HepG2 (cell line): Measurements from ENCODE around the gene DHX8. TPM values are rescaled to one million over a fixed set of nuclear protein-coding genes. Genes with fewer than 3 reads are reported as not detected.

Experiments used
- FOXA1 ChIP-seq, 2 experiments: fragments of 450-650 bp in 1 of 2; sonication (generic) in 1 of 2; formaldehyde crosslinking in 1 of 2; IDR thresholded peaks; 2 replicates each; pipeline versions ENCODE4 v1.4.0 to v1.6.1; 2016 to 2020; ENCODE audit warnings: missing genetic modification reagents in 1 of 2
- FOXK1 ChIP-seq: sonication (generic); formaldehyde crosslinking; IDR thresholded peaks from 2 replicates; pipeline ENCODE4 v1.4.0; 2020; ENCODE audit warnings: low read depth, missing genetic modification reagents, borderline replicate concordance
- FOXP1 ChIP-seq, 2 experiments: fragments of 450-650 bp in 1 of 2; IDR thresholded peaks; 2 replicates each; pipeline ENCODE4 v1.6.1; 2017 to 2018; ENCODE audit warnings: antibody characterized with exemption in 1 of 2
- IKZF1 ChIP-seq: fragments of 450-650 bp; IDR thresholded peaks from 2 replicates; pipeline ENCODE4 v1.7.1; 2016
- KDM4B ChIP-seq: sonication (generic); formaldehyde crosslinking; IDR thresholded peaks from 2 replicates; pipeline ENCODE4 v1.4.0; 2020; ENCODE audit warnings: missing genetic modification reagents
- KLF15 ChIP-seq: sonication (generic); formaldehyde crosslinking; IDR thresholded peaks from 2 replicates; pipeline ENCODE4 v1.8.1; 2023; ENCODE audit warnings: borderline replicate concordance, mild to moderate bottlenecking, inconsistent platforms, missing genetic modification reagents, mixed read lengths
- MLLT10 ChIP-seq: sonication (generic); formaldehyde crosslinking; IDR thresholded peaks from 2 replicates; pipeline ENCODE4 v1.4.0; 2020; ENCODE audit warnings: missing genetic modification reagents
- MXD4 ChIP-seq: IDR thresholded peaks from 2 replicates; pipeline ENCODE4 v1.6.1; 2016; ENCODE audit warnings: mild to moderate bottlenecking, missing biosample characterization, missing genetic modification reagents
- NPAS2 ChIP-seq: sonication (generic); formaldehyde crosslinking; IDR thresholded peaks from 2 replicates; pipeline ENCODE4 v1.8.0; 2022; ENCODE audit warnings: mild to moderate bottlenecking, missing genetic modification reagents, borderline replicate concordance
- RFXAP ChIP-seq: sonication (generic); formaldehyde crosslinking; IDR thresholded peaks from 2 replicates; pipeline ENCODE4 v1.4.0; 2020; ENCODE audit warnings: missing genetic modification reagents, borderline replicate concordance
- SAFB2 ChIP-seq: sonication (generic); formaldehyde crosslinking; IDR thresholded peaks from 2 replicates; pipeline ENCODE4 v1.5.1; 2020; ENCODE audit warnings: missing genetic modification reagents, low read depth, mild to moderate bottlenecking, borderline replicate concordance
- ZBTB21 ChIP-seq: sonication (generic); formaldehyde crosslinking; IDR thresholded peaks from 2 replicates; pipeline ENCODE4 v1.4.0; 2020; ENCODE audit warnings: missing genetic modification reagents
- ZC3H4 ChIP-seq: sonication (generic); formaldehyde crosslinking; IDR thresholded peaks from 2 replicates; pipeline ENCODE4 v1.4.0; 2020; ENCODE audit warnings: missing genetic modification reagents, borderline replicate concordance
- ZNF24 ChIP-seq: fragments of 450-650 bp; IDR thresholded peaks from 2 replicates; pipeline ENCODE4 v1.6.1; 2017; ENCODE audit warnings: antibody characterized with exemption, mild to moderate bottlenecking
- ZNF431 ChIP-seq: sonication (generic); formaldehyde crosslinking; IDR thresholded peaks from 2 replicates; pipeline ENCODE4 v1.9.0; 2022; ENCODE audit warnings: missing genetic modification reagents, low read depth, mild to moderate bottlenecking, borderline replicate concordance
- ZNF446 ChIP-seq: sonication (generic); formaldehyde crosslinking; IDR thresholded peaks from 2 replicates; pipeline ENCODE4 v1.5.0; 2020; ENCODE audit warnings: mild to moderate bottlenecking, missing genetic modification reagents
- ZNF530 ChIP-seq: sonication (generic); formaldehyde crosslinking; IDR thresholded peaks from 2 replicates; pipeline ENCODE4 v1.5.0; 2020; ENCODE audit warnings: low read depth, mild to moderate bottlenecking, missing genetic modification reagents
- ZNF7 ChIP-seq: IDR thresholded peaks from 2 replicates; pipeline ENCODE4 v1.6.1; 2016; ENCODE audit warnings: missing biosample characterization, missing genetic modification reagents
- ZNF780A ChIP-seq: sonication (generic); formaldehyde crosslinking; IDR thresholded peaks from 2 replicates; pipeline ENCODE4 v1.8.0; 2022; ENCODE audit warnings: mild to moderate bottlenecking, missing genetic modification reagents, moderate library complexity
- polyA plus RNA-seq, 8 experiments: library from polyadenylated mRNA; depleted of rRNA in 3 of 8; stranded (reverse) in 7 of 8; unstranded in 1 of 8; fragments of >200 nt; fragmentation: Illumina TruSeq in 4 of 8; extraction: Trizol in 4 of 8; gene quantifications; 2 replicates each; pipeline versions ENCODE4 v1.2.1 to v1.2.3, GENCODE V29; 2011 to 2016; ENCODE audit warnings: low read depth in 4 of 8, missing spikeins in 1 of 8, mixed read lengths in 1 of 8; ENCODE audit not compliant: insufficient read depth in 1 of 8
- total RNA-seq, 5 experiments: library from RNA; depleted of rRNA; stranded (reverse); fragments of >200 nt; fragmentation: Illumina TruSeq; extraction: Trizol; gene quantifications; 2 replicates each; pipeline ENCODE4 v1.2.3, GENCODE V29; 2016; ENCODE audit warnings: low read depth in 1 of 5
- TF ChIP-seq, protein P1 (sequence below): sonication (generic); formaldehyde crosslinking; IDR thresholded peaks from 2 replicates; pipeline ENCODE4 v1.5.1; 2020; ENCODE audit warnings: missing genetic modification reagents, mild to moderate bottlenecking, borderline replicate concordance
- TF ChIP-seq, protein P2 (sequence below): sonication (generic); formaldehyde crosslinking; IDR thresholded peaks from 2 replicates; pipeline ENCODE4 v1.9.0; 2021; ENCODE audit warnings: missing genetic modification reagents, mild to moderate bottlenecking, borderline replicate concordance
- TF ChIP-seq, protein P3 (sequence below): IDR thresholded peaks from 2 replicates; pipeline ENCODE4 v1.6.1; 2016; ENCODE audit warnings: mild to moderate bottlenecking

Gene DHX8
- total and polyA plus RNA-seq, 2 of the 13 experiments (the other 11 are each of a cell fraction or from before 2014, with no cell fraction given): 24.8 to 48.9 TPM

DNA sequence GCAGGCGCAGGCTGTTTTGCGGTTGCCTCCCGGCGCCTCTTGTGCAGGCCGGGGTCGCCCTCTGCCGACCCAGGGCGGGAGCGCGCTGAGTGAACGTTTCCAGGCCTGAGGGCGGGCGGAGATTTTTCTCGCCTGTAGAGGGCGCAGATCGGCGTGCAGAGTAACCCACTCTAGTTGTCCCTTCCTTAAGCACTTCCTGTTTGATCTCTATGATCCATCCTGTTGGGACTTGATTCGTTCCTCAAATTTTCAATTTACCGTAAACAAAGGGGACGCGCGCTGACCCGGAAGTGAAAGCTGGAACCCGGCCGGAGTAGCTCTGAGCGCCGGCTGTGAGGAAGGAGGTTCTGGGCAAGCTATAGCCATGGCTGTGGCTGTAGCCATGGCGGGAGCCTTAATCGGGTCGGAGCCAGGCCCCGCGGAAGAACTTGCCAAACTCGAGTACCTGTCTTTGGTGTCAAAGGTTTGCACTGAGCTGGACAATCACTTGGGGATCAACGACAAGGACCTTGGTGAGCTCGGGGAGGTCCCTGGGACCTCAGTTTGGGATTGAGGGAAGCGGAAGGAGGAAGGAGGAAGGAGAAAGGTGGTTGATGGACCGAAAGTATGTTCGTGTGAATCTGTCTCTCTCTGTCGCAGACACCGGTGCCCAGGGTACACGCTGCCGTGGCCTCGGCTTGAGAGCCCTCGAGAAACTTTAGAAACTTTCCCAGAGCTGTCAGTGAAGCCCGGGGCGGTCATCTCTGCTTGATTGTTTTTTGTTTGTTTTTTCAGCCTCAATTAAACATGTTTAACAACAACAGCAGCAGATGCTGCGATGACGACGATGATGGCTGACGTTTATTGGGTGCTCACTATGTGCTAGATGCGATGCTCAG is at the start of gene DHX8 (continued):
- TF ChIP-seq ZNF530 (CRISPR knock-in tag) (no peak), ZBTB21 (0 out of 2 replicates have a peak, but pooled peaks have one; percentile 49), SAFB2 (CRISPR knock-in tag) (no peak; the same call in 1 of the 2 replicates), ZC3H4 (0 out of 2 replicates have a peak, but pooled peaks have one; percentile 75), ZNF780A (CRISPR knock-in tag) (no peak), FOXP1 (IDR thresholded peaks at IDR 0.05) (peak; percentile 96), FOXP1 (CRISPR knock-in tag; IDR thresholded peaks at IDR 0.05) (peak; percentile 94), ZNF24 (peak; percentile 49; the same call in 1 of the 2 replicates), IKZF1 (no peak), MXD4 (CRISPR knock-in tag) (peak; percentile 90; the same call in 1 of the 2 replicates), RFXAP (CRISPR knock-in tag) (peak; percentile 96), MLLT10 (CRISPR knock-in tag) (no peak), ZNF7 (CRISPR knock-in tag) (no peak), FOXA1 (IDR thresholded peaks at IDR 0.05) (no peak), FOXA1 (CRISPR knock-in tag; IDR thresholded peaks at IDR 0.05) (peak; percentile 81), FOXK1 (CRISPR knock-in tag) (peak; percentile 100), ZNF431 (CRISPR knock-in tag) (peak; percentile 47; the same call in 1 of the 2 replicates), KLF15 (CRISPR knock-in tag) (no peak; the same call in 1 of the 2 replicates), ZNF446 (CRISPR knock-in tag) (peak; percentile 74; the same call in 1 of the 2 replicates), KDM4B (CRISPR knock-in tag) (peak; percentile 91; the same call in 1 of the 2 replicates), NPAS2 (CRISPR knock-in tag) (no peak)
- TF ChIP-seq, protein P1, sequence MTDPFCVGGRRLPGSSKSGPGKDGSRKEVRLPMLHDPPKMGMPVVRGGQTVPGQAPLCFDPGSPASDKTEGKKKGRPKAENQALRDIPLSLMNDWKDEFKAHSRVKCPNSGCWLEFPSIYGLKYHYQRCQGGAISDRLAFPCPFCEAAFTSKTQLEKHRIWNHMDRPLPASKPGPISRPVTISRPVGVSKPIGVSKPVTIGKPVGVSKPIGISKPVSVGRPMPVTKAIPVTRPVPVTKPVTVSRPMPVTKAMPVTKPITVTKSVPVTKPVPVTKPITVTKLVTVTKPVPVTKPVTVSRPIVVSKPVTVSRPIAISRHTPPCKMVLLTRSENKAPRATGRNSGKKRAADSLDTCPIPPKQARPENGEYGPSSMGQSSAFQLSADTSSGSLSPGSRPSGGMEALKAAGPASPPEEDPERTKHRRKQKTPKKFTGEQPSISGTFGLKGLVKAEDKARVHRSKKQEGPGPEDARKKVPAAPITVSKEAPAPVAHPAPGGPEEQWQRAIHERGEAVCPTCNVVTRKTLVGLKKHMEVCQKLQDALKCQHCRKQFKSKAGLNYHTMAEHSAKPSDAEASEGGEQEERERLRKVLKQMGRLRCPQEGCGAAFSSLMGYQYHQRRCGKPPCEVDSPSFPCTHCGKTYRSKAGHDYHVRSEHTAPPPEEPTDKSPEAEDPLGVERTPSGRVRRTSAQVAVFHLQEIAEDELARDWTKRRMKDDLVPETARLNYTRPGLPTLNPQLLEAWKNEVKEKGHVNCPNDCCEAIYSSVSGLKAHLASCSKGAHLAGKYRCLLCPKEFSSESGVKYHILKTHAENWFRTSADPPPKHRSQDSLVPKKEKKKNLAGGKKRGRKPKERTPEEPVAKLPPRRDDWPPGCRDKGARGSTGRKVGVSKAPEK: no peak
- TF ChIP-seq, protein P2, sequence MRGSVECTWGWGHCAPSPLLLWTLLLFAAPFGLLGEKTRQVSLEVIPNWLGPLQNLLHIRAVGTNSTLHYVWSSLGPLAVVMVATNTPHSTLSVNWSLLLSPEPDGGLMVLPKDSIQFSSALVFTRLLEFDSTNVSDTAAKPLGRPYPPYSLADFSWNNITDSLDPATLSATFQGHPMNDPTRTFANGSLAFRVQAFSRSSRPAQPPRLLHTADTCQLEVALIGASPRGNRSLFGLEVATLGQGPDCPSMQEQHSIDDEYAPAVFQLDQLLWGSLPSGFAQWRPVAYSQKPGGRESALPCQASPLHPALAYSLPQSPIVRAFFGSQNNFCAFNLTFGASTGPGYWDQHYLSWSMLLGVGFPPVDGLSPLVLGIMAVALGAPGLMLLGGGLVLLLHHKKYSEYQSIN (CRISPR knock-in tag): no peak
- TF ChIP-seq, protein P3, sequence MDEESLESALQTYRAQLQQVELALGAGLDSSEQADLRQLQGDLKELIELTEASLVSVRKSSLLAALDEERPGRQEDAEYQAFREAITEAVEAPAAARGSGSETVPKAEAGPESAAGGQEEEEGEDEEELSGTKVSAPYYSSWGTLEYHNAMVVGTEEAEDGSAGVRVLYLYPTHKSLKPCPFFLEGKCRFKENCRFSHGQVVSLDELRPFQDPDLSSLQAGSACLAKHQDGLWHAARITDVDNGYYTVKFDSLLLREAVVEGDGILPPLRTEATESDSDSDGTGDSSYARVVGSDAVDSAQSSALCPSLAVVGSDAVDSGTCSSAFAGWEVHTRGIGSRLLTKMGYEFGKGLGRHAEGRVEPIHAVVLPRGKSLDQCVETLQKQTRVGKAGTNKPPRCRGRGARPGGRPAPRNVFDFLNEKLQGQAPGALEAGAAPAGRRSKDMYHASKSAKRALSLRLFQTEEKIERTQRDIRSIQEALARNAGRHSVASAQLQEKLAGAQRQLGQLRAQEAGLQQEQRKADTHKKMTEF (CRISPR knock-in tag): peak; percentile 99
